ENCODE measurements around the gene AGO1. TPM values are rescaled to one million over a fixed set of nuclear protein-coding genes. Genes with fewer than 3 reads are reported as not detected.

The AGO1 gene
- total RNA-seq, 1 experiment from 2014 or later: 36.2 TPM

- RAD21 ChIA-PET (ENCODE audit: low non-redundant PET in 1 of 2, low total read pairs in 2 of 2, uncharacterized antibody in 2 of 2, unreplicated experiment in 2 of 2): interaction anchor here in 1 of 2 experiments (0.6 kb wide), 1 partner anchor 64 kb away, joined by 5 read pairs; the partner anchor contains the start of gene AGO1
- Histone ChIP-seq H3K9me2 (ENCODE audit: insufficient read depth) (no peaks in the 10 kb centered on the region), H3K9me3 (ENCODE audit: control insufficient read depth in 1 of 2, insufficient read depth in 1 of 2, low read depth in 1 of 2, low read length in 2 of 2) (no peaks in the 10 kb centered on the region), H3K4me1 (ENCODE audit: control insufficient read depth in 1 of 2, insufficient read depth in 2 of 2, low read length in 2 of 2) (no peaks in the 10 kb centered on the region), H3K79me2 (ENCODE audit: insufficient read depth, low read length) (peaks cover 85% of the 10 kb centered on the region), H3K4me3 (replicated peaks in 1 of 2; ENCODE audit: low read depth in 1 of 2, low read length in 2 of 2) (no peak overlapping the region), H3K9ac (ENCODE audit: low read length) (no peak overlapping the region), H2AFZ (ENCODE audit: low read depth, low read length, poor library complexity, severe bottlenecking) (no peak overlapping the region), H3K4me2 (ENCODE audit: low read length) (no peak overlapping the region), H3K36me3 (ENCODE audit: control insufficient read depth in 1 of 2, insufficient read depth in 2 of 2, low read length in 2 of 2) (no peaks in the 10 kb centered on the region; a peak in 1 of 4 replicates), H3K27ac (ENCODE audit: low read depth, low read length) (no peak overlapping the region), H3K27me3 (ENCODE audit: insufficient read depth, low read length) (no peaks in the 10 kb centered on the region), H4K20me1 (ENCODE audit: insufficient read depth) (0 out of 2 replicates have a peak, but pooled peaks cover 3% of the 10 kb centered on the region)
- POLR2A ChIA-PET: no interaction called here
- CTCF ChIA-PET: no interaction called here
- TF ChIP-seq CTCF (IDR thresholded peaks at IDR 0.05 in 2 of 3, conservative IDR thresholded peaks at IDR 0.05 in 1 of 3; ENCODE audit: borderline replicate concordance in 1 of 3, insufficient read depth in 1 of 3, low read depth in 2 of 3, low read length in 2 of 3) (no peak), POLR2AphosphoS5 (IDR thresholded peaks at IDR 0.05; ENCODE audit: low read depth, low read length) (no peak), ELF1 (IDR thresholded peaks at IDR 0.05; ENCODE audit: borderline replicate concordance, low read depth) (no peak), EZH2 (IDR thresholded peaks at IDR 0.05) (no peak), SRF (IDR thresholded peaks at IDR 0.05; ENCODE audit: low read depth) (no peak), EGR1 (IDR thresholded peaks at IDR 0.05; ENCODE audit: low read depth) (no peak), TCF7L2 (IDR thresholded peaks at IDR 0.05; ENCODE audit: borderline replicate concordance, extremely low read depth, insufficient read depth, insufficient read length) (no peak), CEBPB (IDR thresholded peaks at IDR 0.05; ENCODE audit: low read depth) (no peak), YY1 (IDR thresholded peaks at IDR 0.05; ENCODE audit: extremely low read depth, insufficient replicate concordance, low read depth, low read length) (no peak), ZBTB33 (IDR thresholded peaks at IDR 0.05; ENCODE audit: extremely low read depth, insufficient replicate concordance, low read length) (no peak), CBX3 (IDR thresholded peaks at IDR 0.05; ENCODE audit: low read depth) (no peak), EZH2phosphoT487 (IDR thresholded peaks at IDR 0.05; ENCODE audit: borderline replicate concordance) (no peak)
- ATAC-seq: no peak
- BruUV-seq (replicated peaks): no TSS peak
- intact Hi-C loops (cut with micrococcal nuclease): no loop called here
- DNase-seq (ENCODE audit: low read depth, low spot score): no peak
Observed at GRCh38 chr1:35947547-35947946, 64.5 kb downstream of the AGO1 start.

All from HCT116 (cell line).